Tibial nerve (tissue), 4 donors: ENCODE data around the gene ZC3H10. TPM values are rescaled to one million over a fixed set of nuclear protein-coding genes. Genes with fewer than 3 reads are reported as not detected.

Experiments
- DNase-seq, 2 donors: peaks; one replicate each; pipeline ENCODE4 v3.0.0-alpha.2; 2019; ENCODE audit warnings: low spot score in 2 of 2
- H3K27ac ChIP-seq, 4 donors: fragments of 200-600 bp; sonication (generic) in 3 of 4; one replicate each; pipeline ENCODE4 v1.5.1; 2017 to 2019; ENCODE audit warnings: mild to moderate bottlenecking in 1 of 4
- H3K27me3 ChIP-seq, 2 donors: fragments of 200-600 bp; sonication (generic) in 1 of 2; one replicate each; pipeline versions ENCODE4 v1.5.1 to v1.6.0; 2017 to 2019
- H3K36me3 ChIP-seq, 3 donors: fragments of 200-600 bp; sonication (generic); one replicate each; pipeline ENCODE4 v1.5.1; 2018 to 2019
- H3K4me1 ChIP-seq, 4 donors: fragments of 200-600 bp; sonication (generic) in 3 of 4; one replicate each; pipeline ENCODE4 v1.5.1; 2017 to 2019
- H3K4me3 ChIP-seq, 4 donors: fragments of 200-600 bp; sonication (generic) in 3 of 4; one replicate each; pipeline ENCODE4 v1.5.1; 2017 to 2019; ENCODE audit warnings: mild to moderate bottlenecking in 1 of 4, moderate library complexity in 1 of 4
- H3K9me3 ChIP-seq, 4 donors: fragments of 200-600 bp; sonication (generic) in 3 of 4; one replicate each; pipeline ENCODE4 v1.5.1; 2017 to 2019
- EP300 ChIP-seq, 2 donors: sonication (generic); formaldehyde crosslinking; IDR thresholded peaks; one replicate each; pipeline ENCODE4 v1.6.1; 2017; ENCODE audit warnings: antibody characterized with exemption in 2 of 2, mild to moderate bottlenecking in 1 of 2
- POLR2A ChIP-seq, 2 donors: fragments of 450-650 bp; IDR thresholded peaks; one replicate each; pipeline ENCODE4 v1.6.1; 2017; ENCODE audit warnings: antibody characterized with exemption in 2 of 2, mild to moderate bottlenecking in 2 of 2, moderate library complexity in 2 of 2
- WGBS, 2 donors: methylation state at CpG; one replicate each; pipeline ENCODE4 v1.1.5; 2018; 5-methylcytosine and 5-hydroxymethylcytosine counted together
- total RNA-seq, 4 donors: library from RNA; depleted of rRNA; stranded (reverse); fragments of >200 nt; gene quantifications; one replicate each; pipeline ENCODE4 v1.1.0, GENCODE V29; 2016
- TF ChIP-seq, protein P1 (sequence below), 5 experiments: fragments of 200-600 bp in 3 of 5; fragments of 450-650 bp in 2 of 5; sonication (generic) in 3 of 5; IDR thresholded peaks; one replicate each; pipeline ENCODE4 v1.5.1; 2016 to 2019; ENCODE audit warnings: antibody characterized with exemption in 5 of 5, mild to moderate bottlenecking in 3 of 5, moderate library complexity in 2 of 5

ZC3H10 gene
- total RNA-seq, 4 donors from 2014 or later: 2.9 to 5.1 (median 4.8) TPM

DNA sequence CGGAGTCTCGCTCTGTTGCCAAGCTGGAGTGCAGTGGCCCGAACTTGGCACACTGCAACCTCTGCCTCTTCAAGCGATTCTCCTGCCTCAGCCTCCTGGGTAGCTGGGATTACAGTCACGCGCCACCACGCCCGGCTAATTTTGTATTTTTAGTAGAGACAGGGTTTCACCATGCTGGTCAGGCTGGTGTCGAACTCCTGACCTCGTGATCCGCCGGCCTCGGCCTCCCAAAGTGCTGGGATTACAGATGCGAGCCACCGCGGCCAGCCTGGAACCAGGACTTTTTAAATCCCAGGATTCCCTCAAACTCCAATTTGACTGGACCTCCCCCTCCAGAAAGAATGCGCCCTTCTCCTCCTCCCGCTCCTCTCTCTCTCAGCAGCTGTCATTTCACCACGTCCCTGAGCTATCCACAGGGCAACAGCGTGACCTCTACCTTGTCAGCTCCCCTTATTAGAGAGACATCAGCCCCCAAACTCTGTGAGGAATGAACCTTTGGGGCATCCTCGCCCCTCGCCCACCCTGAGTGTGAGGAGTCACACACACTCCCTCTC, 12.0 kb downstream of the ZC3H10 start:
- WGBS, 2 donors: 59 to 65% methylated on average over 22 of the region's 22 CpGs

DNA sequence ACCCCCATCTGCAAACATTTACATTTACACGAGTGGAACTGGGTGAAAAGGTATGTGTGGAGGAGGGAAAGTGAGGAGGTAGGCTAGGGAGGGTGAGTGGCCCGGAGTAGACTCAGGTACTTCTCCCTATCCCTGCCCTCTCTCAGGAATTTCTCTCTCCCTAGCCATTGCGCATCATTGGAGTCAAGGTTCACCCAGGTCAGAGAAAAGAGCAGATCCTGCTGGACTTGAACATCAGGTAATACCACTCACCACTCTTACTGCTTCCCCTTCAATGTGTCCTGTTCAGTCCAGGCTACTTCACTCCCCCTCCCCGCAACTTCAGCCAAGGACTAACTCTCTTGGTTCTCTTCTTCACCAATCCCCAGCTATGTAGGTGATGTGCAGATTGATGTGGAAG, 12.8 kb downstream of the ZC3H10 start:
- peaks cover 6 to 56% (median 36%) of the 10 kb centered on the region in 3 donors for H3K36me3 ChIP-seq
- H3K4me3 ChIP-seq: no peak overlapping the region
- 85 to 88% methylated on average over 4 of the region's 4 CpGs for WGBS, 2 donors

More for the DNA sequence above, 12.0 kb downstream of the ZC3H10 start:
- H3K27me3 ChIP-seq: no peaks in the 10 kb centered on the region
- peaks cover 6 to 48% (median 36%) of the 10 kb centered on the region in 3 donors for H3K36me3 ChIP-seq
- DNase-seq: no peak
- TF ChIP-seq, protein P1, sequence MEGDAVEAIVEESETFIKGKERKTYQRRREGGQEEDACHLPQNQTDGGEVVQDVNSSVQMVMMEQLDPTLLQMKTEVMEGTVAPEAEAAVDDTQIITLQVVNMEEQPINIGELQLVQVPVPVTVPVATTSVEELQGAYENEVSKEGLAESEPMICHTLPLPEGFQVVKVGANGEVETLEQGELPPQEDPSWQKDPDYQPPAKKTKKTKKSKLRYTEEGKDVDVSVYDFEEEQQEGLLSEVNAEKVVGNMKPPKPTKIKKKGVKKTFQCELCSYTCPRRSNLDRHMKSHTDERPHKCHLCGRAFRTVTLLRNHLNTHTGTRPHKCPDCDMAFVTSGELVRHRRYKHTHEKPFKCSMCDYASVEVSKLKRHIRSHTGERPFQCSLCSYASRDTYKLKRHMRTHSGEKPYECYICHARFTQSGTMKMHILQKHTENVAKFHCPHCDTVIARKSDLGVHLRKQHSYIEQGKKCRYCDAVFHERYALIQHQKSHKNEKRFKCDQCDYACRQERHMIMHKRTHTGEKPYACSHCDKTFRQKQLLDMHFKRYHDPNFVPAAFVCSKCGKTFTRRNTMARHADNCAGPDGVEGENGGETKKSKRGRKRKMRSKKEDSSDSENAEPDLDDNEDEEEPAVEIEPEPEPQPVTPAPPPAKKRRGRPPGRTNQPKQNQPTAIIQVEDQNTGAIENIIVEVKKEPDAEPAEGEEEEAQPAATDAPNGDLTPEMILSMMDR (IDR thresholded peaks at IDR 0.05): no peak
- no peak for TF ChIP-seq EP300 (IDR thresholded peaks at IDR 0.05)
- peaks cover 5 to 32% (median 24%) of the 10 kb centered on the region in 4 donors for H3K4me1 ChIP-seq
- peak overlapping the region; percentile 56 to 87 (median 76) for H3K4me3 ChIP-seq
- peak overlapping the region; percentile 86 to 92 (median 88) for H3K27ac ChIP-seq
- H3K9me3 ChIP-seq: no peaks in the 10 kb centered on the region

DNA sequence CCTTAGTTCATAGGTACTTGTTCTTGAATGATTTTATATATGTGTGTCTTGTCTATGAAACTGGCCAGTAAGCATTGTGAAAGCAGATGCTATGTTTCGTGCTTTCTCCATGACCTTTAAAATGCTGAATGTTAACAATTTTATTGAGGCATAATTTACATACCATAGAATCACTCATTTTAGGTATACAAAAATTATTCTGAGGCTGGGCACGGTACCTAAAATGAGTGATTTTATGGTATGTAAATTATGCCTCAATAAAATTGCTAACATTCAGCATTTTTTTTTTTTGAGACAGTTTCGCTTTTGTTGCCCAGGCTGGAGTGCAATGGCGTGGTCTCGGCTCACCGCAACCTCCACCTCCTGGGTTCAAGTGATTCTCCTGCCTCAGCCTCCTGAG, 16.8 kb downstream of the ZC3H10 start:
- H3K27ac ChIP-seq: no peak overlapping the region
- H3K27me3 ChIP-seq: no peaks in the 10 kb centered on the region
- H3K4me1 ChIP-seq: peaks cover 0 to 9% (median 4%) of the 10 kb centered on the region in 4 donors
- TF ChIP-seq, protein P1 (IDR thresholded peaks at IDR 0.05): no peak
- TF ChIP-seq POLR2A (IDR thresholded peaks at IDR 0.05) (no peak), EP300 (IDR thresholded peaks at IDR 0.05) (no peak)
- no peak for DNase-seq
- no peaks in the 10 kb centered on the region for H3K9me3 ChIP-seq
- peaks cover 6 to 95% (median 63%) of the 10 kb centered on the region in 3 donors for H3K36me3 ChIP-seq
- no peak overlapping the region for H3K4me3 ChIP-seq
- WGBS, 2 donors: 93 to 96% methylated on average over 6 of the region's 6 CpGs

More for the DNA sequence above, 12.8 kb downstream of the ZC3H10 start:
- no peaks in the 10 kb centered on the region for H3K27me3 ChIP-seq
- TF ChIP-seq EP300 (IDR thresholded peaks at IDR 0.05) (no peak), POLR2A (IDR thresholded peaks at IDR 0.05) (no peak)
- TF ChIP-seq, protein P1 (IDR thresholded peaks at IDR 0.05): no peak
- no peaks in the 10 kb centered on the region for H3K9me3 ChIP-seq
- peaks cover 5 to 32% (median 22%) of the 10 kb centered on the region in 4 donors for H3K4me1 ChIP-seq
- peak overlapping the region in 1 of 4 donors; percentile 92 for H3K27ac ChIP-seq
- no peak for DNase-seq

DNA sequence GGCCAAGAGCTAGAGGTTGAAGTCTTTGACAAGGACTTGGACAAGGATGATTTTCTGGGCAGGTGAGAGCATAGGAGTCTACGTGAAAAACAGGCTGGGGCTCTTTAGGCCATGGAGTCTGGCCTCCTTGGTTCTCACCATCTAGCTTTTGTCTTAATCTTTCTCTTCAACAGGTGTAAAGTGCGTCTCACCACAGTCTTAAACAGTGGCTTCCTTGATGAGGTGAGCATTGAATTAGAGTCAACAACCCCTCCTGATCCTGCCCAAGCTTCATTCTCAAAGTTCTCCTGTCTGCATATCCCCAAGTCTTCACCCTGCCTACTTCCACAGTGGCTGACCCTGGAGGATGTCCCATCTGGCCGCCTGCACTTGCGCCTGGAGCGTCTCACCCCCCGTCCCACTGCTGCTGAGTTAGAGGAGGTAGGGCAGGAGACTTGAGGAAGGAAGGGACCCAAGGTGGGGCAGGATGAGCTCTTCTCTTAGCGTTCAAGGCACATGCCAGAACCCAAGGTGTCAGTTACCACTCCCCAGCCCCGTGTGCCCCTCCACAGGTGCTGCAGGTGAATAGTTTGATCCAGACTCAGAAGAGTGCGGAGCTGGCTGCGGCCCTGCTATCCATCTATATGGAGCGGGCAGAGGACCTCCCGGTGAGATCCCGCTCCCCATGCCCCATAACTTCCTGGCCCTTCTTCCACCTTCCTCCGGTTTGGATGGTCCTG, 19.9 kb downstream of the ZC3H10 start:
- H3K4me1 ChIP-seq: no peaks in the 10 kb centered on the region
- H3K4me3 ChIP-seq: no peak overlapping the region
- no peaks in the 10 kb centered on the region for H3K9me3 ChIP-seq
- 93 to 96% methylated on average over 14 of the region's 14 CpGs for WGBS, 2 donors
- no peak overlapping the region for H3K27ac ChIP-seq
- no peak for DNase-seq
- TF ChIP-seq EP300 (IDR thresholded peaks at IDR 0.05): no peak
- TF ChIP-seq POLR2A (IDR thresholded peaks at IDR 0.05): no peak
- TF ChIP-seq, protein P1 (IDR thresholded peaks at IDR 0.05): no peak
- H3K27me3 ChIP-seq: no peaks in the 10 kb centered on the region
- H3K36me3 ChIP-seq: peaks cover 0 to 99% (median 61%) of the 10 kb centered on the region in 3 donors
